NCI-H128 (cell line): ENCODE measurements around the gene SLCO3A1.
"Not testable (repeated sequence)": the region's sequence is repeated elsewhere in the genome, so short reads cannot be mapped to it uniquely, and the experiment has no call there.

Experiments used
- DNase-seq: peaks from one replicate; lab custom pipeline; 2025; ENCODE audit not compliant: unreplicated experiment; lab: John Stamatoyannopoulos, UW

Gene SLCO3A1

DNA sequence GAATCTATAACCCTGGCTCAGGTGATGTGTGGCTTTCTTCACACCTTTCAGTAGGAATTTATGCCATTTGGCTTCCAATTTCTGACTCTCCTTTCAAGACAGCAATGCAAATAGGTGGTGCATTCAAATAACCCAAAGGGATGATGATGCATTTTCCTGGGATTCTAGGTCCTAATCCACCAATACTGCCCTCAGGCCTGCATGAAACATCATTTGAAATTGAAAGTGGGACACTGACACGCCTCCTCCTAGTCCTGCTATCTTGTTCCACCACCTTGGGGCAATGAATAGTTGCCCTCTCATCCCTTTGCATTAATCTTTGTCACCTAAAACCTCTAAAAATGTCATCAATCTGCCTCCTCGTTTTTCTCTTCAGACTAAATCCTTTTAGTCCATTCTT is 341.7 kb downstream of the SLCO3A1 start:
- DNase-seq: no peak

DNA sequence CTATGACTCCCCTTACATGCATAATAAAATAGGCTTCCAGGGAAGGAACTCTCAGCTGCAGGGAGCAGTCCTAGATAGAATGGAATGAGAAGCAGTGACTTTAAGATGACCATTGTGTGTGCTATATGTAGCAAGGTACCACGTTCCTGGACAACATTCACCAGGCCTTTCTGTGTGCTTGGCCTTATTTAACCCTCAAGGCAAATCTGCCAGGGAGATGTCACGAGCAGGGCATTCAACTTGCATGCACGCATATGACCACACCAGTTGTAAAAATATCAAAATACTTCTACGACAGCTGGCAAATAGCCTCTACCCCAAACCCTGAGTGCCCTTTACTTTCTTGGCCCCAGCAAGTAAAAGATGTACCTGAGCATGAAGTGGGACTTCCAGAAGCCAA is 342.8 kb downstream of the SLCO3A1 start:
- DNase-seq: no peak

DNA sequence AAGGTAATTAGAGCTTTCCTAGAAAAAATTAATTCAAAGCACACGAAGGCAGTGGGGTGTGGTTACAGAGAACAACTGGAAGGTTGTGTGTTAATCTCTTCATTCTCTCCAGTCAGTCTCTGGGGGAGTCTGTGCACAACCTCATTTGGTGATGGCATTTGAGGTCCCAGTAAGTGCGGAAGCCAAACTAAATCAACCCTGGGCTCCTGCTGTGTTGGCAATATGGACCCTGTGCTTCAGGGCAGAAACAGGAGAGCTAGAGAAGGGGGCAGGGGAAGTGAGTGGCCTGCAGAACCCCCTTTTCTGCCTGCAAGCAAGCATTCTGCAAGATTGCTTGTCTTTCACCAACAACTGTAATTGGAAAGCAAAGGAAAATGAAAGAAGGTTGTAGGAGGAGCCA is 344.2 kb downstream of the SLCO3A1 start:
- DNase-seq: no peak

DNA sequence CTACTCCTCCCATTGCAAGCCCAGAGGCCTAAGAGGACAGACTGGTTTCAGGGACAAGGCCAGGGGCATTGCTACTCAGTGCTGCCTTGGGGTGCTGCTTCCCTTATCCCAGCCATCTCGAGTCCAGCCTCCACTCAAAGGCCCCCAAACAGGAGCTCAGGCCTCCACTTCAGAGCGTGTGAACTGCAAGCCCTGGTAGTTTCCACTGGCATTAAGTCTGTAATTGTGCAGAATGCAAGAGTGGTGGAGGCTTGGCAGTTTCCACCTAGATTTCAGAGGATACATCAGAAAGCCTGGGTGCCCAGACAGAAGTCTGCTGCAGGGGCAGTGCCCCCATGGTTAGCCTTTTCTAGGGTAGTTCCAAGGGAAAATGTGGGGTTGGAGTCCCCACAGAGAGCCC is 347.4 kb downstream of the SLCO3A1 start:
- DNase-seq: no peak

DNA sequence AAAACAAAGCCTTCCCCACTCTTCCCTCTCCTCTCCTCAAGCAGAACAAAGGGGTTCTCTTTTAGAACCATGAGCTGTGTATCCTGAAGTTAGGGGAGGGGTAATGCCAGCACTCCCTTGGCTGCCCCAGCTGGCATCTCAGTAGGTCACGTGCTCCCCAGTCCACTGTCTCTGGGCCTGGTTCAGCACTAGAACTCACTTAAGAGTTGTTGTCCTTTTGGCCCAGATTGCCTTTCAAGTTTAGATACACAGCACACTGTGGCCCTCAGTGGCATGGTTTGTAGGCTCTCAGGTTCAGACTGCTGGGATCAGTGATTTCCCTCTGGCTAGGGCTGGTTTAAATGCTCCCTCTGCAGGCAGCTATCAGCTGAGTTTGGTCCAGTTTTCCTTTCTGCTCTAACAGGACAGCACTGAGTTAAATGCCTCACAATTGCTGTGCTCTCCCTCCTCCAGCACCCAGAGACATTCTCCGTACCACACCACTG is 351.8 kb downstream of the SLCO3A1 start:
- DNase-seq: no peak

DNA sequence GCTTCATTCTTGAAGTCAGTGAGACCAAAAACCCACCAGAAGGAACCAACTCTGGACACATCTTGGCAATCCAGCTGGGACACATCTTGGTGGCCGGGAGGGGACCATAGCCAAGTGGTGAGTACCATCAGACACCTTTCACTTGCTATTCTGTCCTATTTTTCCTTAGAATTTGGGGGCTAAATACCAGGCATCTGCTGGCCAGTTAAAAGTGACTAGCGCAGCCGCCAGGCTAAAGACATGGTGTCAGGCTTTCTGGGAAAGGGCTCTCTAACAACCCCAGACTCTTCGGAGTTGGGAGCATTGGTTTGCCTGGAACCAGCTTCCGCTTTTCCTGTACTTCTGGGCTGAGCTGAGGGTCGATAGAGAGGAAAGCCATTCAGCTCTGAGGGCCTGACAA is 354.1 kb downstream of the SLCO3A1 start:
- DNase-seq: not testable (repeated sequence)
